Left renal pelvis (tissue), 4 donors: ENCODE data around the gene LATS2. TPM values are rescaled to one million over a fixed set of nuclear protein-coding genes. Genes with fewer than 3 reads are reported as not detected.

Experiments used
- DNase-seq, 4 donors: peaks; one replicate each; pipeline ENCODE4 v3.0.0-alpha.2; 2013; ENCODE audit warnings: low read depth in 4 of 4, low spot score in 3 of 4
- polyA plus RNA-seq, 4 donors: library from polyadenylated mRNA; unstranded; fragments of 120-200 nt; gene quantifications; one replicate each; pipeline ENCODE4 v1.2.1, GENCODE V29; 2013; ENCODE audit not compliant: insufficient read length in 4 of 4

The LATS2 gene
- polyA plus RNA-seq, 4 donors, result 23.9 to 36.0 (median 27.1) TPM

DNA sequence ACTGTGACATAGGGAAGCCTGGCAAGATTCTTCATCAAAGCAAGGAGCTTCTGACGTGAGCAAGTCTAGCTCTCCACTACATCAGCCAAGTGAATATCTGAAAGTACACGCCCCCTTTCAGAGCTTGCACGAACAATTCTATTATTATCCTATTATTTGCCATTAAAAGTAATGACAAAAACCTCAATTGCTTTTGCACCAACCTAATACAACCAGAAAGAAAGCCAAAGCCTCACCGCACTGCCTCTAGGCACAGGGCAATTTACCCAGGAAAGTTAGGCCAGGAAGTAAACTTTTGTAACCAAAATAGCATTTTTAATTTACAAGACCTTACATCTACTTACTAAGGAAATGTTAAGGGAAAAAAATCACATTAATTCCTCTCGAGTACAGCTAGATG, 41.2 kb downstream of the LATS2 start:
- DNase-seq, result no peak

- DNase-seq, result no peak
Observed at GRCh38 chr13:21018220-21018619, 43.2 kb downstream of the LATS2 start.

DNA sequence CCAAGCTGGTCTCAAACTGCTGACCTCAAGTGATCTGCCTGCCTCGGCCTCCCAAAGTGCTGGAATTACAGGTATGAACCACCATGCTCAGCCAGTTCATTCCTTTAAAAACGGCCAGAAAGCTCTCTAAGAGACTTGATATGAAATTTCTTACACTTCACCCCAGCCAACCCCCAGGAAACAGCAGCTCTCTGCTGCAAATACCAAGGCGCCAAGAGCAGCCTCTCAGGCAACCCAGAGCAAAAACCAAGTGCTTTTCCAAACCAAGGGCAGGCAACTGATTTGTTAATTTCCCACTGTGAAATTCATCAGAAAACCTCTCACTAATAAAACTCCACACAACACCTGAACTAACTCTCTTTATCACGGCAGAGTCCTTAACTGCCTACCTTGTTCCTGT, 44.9 kb downstream of the LATS2 start:
- no peak for DNase-seq

GRCh38 chr13:21015284-21015683, 46.1 kb downstream of the LATS2 start:
- no peak for DNase-seq

GRCh38 chr13:21014502-21015170, 46.8 kb downstream of the LATS2 start:
- peak in 3 of 4 donors; percentile 42 to 48 (median 46) for DNase-seq

DNA sequence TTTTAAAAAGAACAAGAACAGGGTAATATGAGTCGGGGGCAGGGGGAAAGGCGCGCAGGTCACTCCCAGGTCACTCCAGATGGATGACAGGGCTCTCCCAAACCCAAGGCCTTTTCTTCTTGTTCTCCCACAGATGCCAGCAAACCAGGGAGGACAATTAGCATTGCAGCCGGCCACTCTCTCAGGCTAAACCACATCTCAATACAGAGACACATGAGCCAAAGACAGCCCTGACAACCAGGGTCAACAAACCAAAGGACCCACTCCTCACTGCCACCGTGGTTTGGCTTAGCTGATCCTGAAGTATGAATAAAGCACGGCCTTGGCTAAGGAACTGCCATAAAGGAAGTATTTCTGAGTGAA, 47.3 kb downstream of the LATS2 start:
- DNase-seq, result no peak

DNA sequence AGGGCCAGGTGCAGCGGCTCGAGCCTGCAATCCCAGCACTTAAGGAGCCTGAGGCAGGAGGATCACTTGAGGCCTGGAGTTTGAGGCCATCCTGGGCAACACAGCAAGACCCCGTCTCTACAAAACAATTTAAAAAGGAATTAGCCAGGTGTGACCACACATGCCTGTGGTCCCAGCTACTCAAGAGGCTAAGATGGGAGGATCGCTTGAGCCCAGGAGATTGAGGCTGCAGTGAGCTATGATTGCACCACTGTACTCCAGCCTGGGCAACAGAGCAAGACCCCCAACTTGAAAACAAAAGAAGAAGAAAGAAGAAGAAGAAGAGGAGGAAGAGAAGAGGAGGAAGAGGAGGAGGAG, 47.7 kb downstream of the LATS2 start:
- DNase-seq, result no peak

DNA sequence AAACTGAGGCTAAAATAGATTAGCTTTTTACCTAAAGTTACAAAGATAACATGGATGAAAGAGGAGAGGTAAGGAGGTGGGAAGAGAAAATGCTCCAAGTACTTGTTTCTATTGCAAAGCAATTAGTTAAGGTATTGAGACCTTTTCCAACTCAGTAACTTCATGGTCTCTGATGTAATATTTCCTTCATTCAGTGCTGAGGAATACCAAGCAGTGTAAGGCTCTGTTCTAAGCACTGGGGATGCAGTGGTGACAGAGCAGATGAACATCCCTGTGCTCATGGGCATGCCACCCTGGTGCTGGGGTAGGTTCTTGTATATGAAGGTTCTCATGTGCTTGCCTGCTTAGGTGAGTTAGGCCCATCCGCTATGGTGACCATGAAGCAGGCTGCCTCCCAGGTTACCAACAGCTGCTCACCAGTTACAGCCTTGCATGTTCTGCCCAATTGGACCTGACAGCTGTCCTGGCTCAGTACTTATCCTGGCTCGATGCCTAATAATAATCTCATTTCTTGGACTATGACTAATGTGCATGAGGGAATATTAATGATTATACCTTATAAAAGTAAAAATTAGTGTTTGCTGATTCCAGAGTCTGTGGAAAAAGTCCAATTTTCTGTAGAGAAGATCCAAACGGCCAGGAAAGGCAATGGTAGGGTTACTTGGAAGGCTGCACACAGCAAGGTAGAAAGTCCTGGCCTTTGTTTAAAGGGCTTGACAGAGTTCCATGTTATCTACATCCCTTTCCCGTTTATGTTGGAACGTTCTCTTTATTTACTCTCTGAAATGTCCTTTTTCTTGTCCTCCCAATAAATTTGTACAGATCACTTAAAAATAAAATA, 48.3 kb downstream of the LATS2 start:
- no peak for DNase-seq

- no peak for DNase-seq
Observed at GRCh38 chr13:21012211-21012610, 49.2 kb downstream of the LATS2 start.

DNA sequence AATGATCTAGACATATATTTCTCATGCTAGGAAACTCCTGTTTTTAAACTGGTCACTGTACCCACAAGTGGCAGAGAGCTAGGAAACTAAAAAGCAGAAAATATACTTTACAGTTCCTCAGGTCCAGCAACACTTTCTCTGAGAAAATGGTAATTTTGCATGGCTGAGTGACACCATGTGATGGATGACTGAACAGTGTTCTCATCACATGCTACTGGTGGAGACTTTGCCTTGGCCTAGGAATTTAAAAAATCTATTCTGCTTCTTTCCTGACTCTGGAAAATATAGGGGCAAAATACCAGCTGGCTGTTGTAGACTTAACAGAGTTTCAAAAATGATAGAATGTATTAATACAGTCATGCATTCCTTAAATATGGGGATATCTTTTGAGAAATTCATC, 50.0 kb downstream of the LATS2 start:
- no peak for DNase-seq

GRCh38 chr13:21010621-21011020, 50.8 kb downstream of the LATS2 start:
- no peak for DNase-seq

GRCh38 chr13:21009036-21009435, 52.4 kb downstream of the LATS2 start:
- DNase-seq, result no peak

GRCh38 chr13:21008026-21008425, 53.4 kb downstream of the LATS2 start:
- DNase-seq, result no peak

- no peak for DNase-seq
Observed at GRCh38 chr13:21006141-21007005, 55.0 kb downstream of the LATS2 start.

DNA sequence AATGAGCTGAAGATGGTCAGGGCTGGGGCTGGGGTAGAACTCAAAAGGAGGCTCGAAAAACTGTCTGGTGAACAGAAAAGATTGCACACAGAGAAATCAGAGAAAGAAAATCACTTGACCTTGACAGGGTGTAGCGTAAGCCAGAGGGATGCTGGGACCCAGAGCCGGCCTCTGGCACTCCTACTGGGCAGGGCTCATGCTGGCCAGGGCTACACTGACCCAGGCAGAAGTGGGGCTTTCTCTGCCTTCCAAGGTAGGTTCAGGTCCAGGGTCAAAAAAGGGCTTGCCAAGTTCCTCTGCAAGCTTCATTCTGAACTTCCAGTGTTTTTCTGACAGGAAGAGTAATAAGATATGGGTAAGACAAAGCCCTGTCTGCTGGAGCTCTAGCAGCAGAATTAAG, 56.2 kb downstream of the LATS2 start:
- DNase-seq, result no peak

- DNase-seq, result no peak
Observed at GRCh38 chr13:21001471-21001870, 59.9 kb downstream of the LATS2 start.

DNA sequence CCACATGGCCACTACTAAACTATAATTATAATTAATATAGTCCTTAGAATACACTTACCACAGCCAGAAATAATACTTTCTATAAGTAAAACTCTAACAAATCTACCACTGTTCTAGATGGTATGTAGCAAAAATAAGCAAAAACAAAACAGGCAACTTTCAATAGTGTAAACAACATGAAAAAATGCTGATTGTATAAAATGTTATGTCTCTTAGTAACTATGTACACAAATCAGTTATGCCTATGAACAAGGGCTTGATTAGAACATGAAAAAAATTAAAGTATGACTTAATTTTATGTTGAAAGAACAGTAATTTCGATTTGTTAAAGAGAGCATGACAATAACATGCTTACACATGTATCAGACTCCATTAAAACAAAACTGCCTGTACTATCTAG, 60.7 kb downstream of the LATS2 start:
- DNase-seq, result no peak

DNA sequence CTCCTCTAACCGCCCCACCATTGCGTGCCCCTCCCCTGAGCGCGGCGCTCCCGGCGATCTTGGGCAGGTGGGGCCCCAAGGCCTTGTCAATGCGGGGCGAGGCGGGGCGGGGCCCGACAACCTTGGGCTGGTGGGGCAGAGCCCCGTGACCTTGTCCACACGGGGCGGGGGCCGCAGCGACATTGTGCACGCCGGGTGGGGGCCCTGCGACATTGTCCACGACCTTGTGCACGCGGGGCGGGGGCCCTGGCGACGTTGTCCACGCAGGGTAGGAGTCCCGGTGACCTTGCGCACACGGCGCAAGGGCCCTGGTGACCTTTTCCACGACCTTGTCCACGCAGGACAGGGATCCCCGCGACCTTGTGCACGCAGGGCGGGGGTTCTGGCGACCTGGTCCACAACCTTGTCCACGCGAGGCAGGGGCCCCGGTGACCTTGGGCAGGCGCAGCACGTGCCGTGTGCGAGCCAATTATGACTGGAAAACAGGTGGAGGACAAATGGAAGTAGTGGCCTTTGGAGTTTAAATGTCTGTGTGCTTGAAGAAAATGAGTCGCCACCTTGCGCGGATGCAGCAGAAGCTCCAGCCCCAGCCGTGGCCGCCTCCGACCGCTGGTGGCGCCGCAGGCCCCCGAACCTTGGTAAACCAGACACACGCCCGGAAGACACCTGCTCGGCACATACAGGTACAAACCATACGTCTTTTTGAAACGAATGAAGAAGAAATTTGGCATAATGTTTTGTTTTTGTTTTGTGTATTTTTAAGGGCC, 62.6 kb downstream of the LATS2 start:
- DNase-seq, result no peak

- no peak for DNase-seq
Observed at GRCh38 chr13:20997301-20998161, 63.9 kb downstream of the LATS2 start.
